IPS-20b (cell line): ENCODE measurements around the gene ZP3.
"Not testable (repeated sequence)": the region's sequence is repeated elsewhere in the genome, so short reads cannot be mapped to it uniquely, and the experiment has no call there.

Experiments
- H3K27ac ChIP-seq: one replicate; pipeline ENCODE4 v1.5.1; 2013; ENCODE audit warnings: low read length
- H3K27me3 ChIP-seq: 2 replicates; pipeline ENCODE4 v1.6.1; 2013; ENCODE audit warnings: mild to moderate bottlenecking, low read length, inconsistent platforms; ENCODE audit not compliant: insufficient read depth
- H3K36me3 ChIP-seq: 2 replicates; pipeline ENCODE4 v1.6.1; 2013; ENCODE audit warnings: low read depth, mild to moderate bottlenecking, inconsistent platforms, low read length, moderate library complexity; ENCODE audit not compliant: insufficient read depth
- H3K4me1 ChIP-seq: 2 replicates; pipeline ENCODE4 v1.6.1; 2013; ENCODE audit warnings: mild to moderate bottlenecking, control low read depth, inconsistent platforms, low read length, moderate library complexity; ENCODE audit not compliant: insufficient read depth
- H3K4me3 ChIP-seq: 2 replicates; pipeline ENCODE4 v1.5.1; 2013; ENCODE audit warnings: mild to moderate bottlenecking, low read length, inconsistent platforms
- H3K9ac ChIP-seq: 2 replicates; pipeline ENCODE4 v1.6.1; 2013; ENCODE audit warnings: low read depth, mild to moderate bottlenecking, inconsistent platforms, low read length, moderate library complexity
- H3K9me3 ChIP-seq: 2 replicates; pipeline ENCODE4 v1.6.1; 2013; ENCODE audit warnings: mild to moderate bottlenecking, low read depth, low read length, inconsistent platforms; ENCODE audit not compliant: insufficient read depth

The ZP3 gene

DNA sequence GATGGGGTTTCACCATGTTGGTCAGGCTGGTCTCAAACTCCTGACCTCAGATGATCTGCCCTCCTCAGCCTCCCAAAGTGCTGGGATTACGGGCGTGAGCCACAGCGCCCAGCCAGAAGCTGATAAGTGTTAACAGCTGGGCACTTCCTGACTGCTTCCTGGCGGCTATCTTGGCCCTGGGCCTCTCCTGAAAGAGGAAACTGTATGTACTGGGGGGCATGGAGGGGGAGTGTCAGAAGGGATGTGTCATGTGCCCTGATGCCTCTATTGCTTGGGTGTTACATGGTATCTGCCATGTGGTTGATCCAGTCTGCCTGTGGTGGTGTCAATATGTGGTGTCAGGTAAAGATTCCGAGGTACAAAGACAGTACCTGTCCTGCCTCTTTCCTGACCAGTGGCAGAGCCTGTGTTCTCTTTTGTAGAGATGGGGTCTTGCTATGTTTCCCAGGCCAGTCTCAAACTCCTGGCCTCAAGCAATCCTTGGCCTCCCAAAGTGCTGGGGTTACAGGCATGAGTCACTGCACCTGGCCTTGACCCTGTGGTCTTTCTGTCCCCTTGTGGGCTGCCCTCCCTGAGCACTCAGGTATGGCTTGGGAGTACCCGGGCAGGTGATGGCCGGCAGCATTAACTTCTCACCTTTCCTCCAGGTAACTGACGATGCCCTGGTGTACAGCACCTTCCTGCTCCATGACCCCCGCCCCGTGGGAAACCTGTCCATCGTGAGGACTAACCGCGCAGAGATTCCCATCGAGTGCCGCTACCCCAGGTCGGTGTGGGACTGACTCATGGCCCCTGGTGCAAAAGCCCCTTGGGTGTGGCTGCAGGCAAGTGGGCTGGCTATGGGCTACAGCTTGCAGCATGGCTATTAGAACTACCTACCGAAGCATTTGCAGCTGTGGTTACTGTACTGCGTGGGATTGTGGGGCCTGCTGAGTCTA is 4.4 kb downstream of the ZP3 start:
- Histone ChIP-seq H3K27ac (no peak overlapping the region), H3K4me1 (no peaks in the 10 kb centered on the region), H3K9ac (no peak overlapping the region), H3K4me3 (no peak overlapping the region), H3K9me3 (no peaks in the 10 kb centered on the region), H3K36me3 (no peaks in the 10 kb centered on the region), H3K27me3 (no peaks in the 10 kb centered on the region)

DNA sequence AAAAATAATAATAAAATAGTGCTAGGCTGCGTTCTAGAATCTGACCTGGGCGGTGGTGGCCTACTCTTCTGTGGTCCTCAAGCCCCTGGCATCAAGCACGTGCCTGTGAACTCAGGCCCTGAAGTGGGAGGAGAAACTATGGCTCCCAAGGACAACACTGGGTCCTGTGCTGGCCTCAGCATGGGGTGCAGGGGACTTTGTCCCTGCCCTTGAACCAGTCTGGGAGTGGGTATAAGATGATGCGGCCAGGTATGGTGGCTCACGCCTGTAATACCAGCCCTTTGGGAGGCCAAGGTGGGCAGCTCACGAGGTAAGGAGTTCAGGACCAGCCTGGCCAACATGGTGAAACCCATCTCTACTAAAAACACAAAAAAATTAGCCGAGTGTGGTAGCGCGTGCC is 5.5 kb downstream of the ZP3 start:
- no peak overlapping the region for H3K27ac ChIP-seq
- H3K9me3 ChIP-seq = no peaks in the 10 kb centered on the region
- no peaks in the 10 kb centered on the region for H3K36me3 ChIP-seq
- H3K4me3 ChIP-seq = no peak overlapping the region
- no peaks in the 10 kb centered on the region for H3K27me3 ChIP-seq
- H3K9ac ChIP-seq = no peak overlapping the region
- no peaks in the 10 kb centered on the region for H3K4me1 ChIP-seq

DNA sequence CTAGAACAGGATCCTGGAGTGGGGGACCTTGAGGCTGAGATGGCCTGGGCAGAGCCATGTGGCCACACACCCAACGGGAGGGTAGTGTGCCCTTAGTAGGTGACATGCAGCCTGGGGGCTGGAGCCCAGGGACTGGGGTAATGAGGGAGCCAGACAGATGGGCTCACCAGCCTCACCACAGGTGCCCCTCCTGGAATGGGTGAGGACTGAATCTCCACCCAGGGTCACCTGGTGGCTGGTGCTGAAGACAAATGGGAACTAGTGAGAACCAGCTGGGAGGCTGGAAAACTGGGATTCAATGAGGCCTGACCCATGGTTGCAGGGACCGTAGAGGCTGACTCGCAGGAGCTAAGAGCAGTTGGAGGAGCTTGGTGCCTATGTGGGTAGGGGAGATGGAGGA is 6.1 kb downstream of the ZP3 start:
- Histone ChIP-seq H3K27me3 (no peaks in the 10 kb centered on the region), H3K9ac (no peak overlapping the region), H3K4me1 (no peaks in the 10 kb centered on the region), H3K4me3 (no peak overlapping the region), H3K36me3 (no peaks in the 10 kb centered on the region), H3K27ac (no peak overlapping the region), H3K9me3 (no peaks in the 10 kb centered on the region)

DNA sequence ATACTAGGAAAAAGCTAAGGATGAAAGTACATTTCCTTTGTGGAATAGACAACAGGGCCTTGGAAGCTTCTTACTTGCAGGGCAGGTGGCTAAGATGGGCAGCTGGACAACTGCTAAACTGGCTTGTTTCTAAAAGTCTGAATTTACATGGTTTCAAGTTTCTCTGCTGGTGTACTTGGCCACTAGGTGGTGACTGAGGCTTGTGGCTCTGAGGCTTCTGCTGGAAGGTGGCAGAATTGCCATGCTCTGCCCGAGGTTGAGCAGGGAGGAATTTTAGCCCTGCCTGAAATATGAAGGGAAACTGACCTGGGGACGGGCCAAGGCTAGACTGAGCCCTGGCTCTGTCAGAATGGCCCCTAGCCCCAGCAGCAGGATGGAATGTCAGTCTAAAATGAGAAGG is 13.1 kb downstream of the ZP3 start:
- not testable (repeated sequence) for H3K4me1 ChIP-seq, H3K27me3 ChIP-seq, H3K27ac ChIP-seq, H3K4me3 ChIP-seq, H3K9ac ChIP-seq, H3K9me3 ChIP-seq, H3K36me3 ChIP-seq

DNA sequence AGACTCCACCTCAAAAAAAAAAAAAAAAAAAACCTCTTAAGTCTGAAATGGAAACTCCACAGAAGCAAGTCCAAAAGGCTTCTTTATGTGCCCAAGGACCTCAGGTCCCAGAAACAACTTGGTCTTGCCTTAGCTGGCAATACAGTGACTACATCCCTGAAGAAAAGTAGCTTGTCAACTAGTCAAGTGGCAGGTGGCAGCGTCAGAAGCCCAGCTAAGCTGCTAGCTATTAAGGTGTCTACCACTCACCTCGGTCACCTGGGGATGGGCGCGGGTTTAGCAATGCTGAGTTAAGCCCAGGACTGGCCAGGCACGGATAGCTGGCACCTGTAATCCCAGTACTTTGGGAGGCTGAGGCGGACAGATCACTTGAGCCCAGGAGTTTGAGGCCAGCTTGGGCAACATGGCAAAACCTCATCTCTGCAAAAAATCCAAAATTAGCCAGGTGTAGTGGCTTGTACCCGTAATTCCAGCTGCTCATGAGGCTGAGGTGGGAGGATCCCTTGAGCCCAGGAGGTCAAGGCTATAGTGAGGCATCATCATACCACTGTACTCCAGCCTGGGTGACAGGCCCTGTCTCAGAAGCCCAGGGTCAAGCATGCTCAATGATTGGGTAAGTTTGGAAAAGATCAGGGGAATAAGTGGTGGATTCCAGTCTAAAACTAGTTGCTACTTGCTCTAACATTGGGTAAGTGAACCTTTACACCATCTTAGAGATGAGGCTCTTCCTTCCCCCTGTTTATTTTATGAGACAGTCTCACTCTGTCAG is 14.6 kb downstream of the ZP3 start:
- not testable (repeated sequence) for H3K27me3 ChIP-seq, H3K9ac ChIP-seq, H3K36me3 ChIP-seq, H3K27ac ChIP-seq, H3K9me3 ChIP-seq, H3K4me3 ChIP-seq, H3K4me1 ChIP-seq

DNA sequence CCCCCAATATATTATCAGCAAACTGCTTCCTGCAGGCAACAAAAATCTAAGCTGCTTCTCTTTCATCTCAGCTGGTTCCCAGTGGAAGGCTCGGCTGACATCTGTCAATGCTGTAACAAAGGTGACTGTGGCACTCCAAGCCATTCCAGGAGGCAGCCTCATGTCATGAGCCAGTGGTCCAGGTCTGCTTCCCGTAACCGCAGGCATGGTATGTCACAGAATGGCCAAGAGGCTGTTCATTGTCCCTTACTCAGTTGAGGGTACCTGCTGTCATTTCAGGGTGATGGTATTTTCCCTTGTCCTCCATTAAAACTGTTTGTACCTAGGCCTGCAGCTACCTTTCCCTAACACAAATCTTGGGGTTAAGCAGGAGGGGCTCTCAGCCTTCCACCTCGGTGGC is 15.7 kb downstream of the ZP3 start:
- H3K27ac ChIP-seq, H3K36me3 ChIP-seq, H3K9ac ChIP-seq, H3K4me3 ChIP-seq, H3K9me3 ChIP-seq, H3K4me1 ChIP-seq, H3K27me3 ChIP-seq: not testable (repeated sequence)

DNA sequence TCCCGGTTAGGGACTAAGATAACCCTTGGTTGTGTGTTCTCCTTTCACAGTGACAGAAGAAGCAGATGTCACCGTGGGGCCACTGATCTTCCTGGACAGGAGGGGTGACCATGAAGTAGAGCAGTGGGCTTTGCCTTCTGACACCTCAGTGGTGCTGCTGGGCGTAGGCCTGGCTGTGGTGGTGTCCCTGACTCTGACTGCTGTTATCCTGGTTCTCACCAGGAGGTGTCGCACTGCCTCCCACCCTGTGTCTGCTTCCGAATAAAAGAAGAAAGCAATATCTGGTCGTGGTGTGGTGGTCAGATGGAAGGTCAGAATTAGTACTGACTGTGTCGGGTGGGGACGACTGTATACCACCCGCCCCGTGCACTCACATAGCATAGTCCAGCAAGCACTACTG is 17.0 kb downstream of the ZP3 start:
- H3K4me3 ChIP-seq, H3K27ac ChIP-seq, H3K27me3 ChIP-seq, H3K9me3 ChIP-seq, H3K4me1 ChIP-seq, H3K9ac ChIP-seq, H3K36me3 ChIP-seq: not testable (repeated sequence)

DNA sequence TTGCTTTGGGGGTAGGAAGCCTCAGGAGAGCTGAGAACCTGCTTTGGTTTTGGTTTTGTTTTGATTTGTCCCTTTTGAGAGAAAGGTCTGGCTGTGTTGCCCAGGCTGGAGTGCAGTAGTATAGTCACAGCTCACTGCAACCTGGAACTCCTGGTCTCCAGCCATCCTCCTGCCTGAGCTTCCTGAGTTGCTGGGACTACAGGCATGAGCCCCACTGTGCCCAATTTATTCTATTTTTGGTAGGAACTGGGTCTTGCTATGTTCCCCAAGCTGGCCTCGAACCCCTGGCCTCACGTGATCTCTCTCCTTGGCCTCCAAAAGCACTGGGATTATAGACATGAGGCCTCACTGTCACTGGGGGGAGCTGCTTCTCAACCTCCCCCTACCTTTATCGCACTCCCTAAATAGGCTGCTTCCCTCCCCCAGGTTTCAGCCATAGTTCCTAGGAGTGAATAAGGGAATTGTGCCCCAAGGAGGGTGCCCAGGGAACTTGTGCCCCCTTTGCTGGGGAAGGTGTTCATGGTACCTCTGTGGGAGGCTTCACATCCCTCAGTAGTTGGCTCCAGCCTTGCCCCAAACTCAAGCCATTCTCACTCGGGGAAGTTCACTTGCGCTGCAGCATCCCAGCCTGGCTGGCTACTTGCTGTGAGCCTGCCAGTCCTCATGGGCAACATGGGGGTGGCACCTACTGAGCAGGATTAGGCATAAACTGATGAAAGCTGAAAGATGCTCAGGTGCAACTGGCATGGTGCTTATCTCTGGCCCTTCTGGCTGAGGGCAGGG is 18.1 kb downstream of the ZP3 start:
- H3K4me1 ChIP-seq, H3K9me3 ChIP-seq, H3K27me3 ChIP-seq, H3K9ac ChIP-seq, H3K4me3 ChIP-seq, H3K27ac ChIP-seq, H3K36me3 ChIP-seq: not testable (repeated sequence)

DNA sequence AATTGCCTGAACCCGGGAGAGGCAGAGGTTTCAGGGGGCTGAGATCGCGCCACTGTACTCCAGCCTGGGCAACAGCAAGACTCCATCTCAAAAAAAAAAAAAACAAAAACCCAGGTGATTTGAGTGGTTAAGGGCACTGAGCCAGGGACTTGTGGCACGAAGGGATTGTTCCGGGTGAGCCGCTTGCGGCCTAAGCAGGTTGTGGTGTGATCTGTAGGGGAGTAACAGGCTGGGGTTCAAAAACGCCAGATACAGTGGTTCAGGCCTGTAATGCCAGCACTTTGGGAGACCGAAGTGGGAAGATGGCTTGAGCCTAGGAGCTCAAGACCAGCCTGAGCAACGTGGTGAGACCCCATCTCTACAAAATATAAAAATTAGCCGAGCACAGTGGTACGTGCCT is 19.1 kb downstream of the ZP3 start:
- H3K4me3 ChIP-seq, H3K9ac ChIP-seq, H3K36me3 ChIP-seq, H3K27ac ChIP-seq, H3K4me1 ChIP-seq, H3K9me3 ChIP-seq, H3K27me3 ChIP-seq: not testable (repeated sequence)

DNA sequence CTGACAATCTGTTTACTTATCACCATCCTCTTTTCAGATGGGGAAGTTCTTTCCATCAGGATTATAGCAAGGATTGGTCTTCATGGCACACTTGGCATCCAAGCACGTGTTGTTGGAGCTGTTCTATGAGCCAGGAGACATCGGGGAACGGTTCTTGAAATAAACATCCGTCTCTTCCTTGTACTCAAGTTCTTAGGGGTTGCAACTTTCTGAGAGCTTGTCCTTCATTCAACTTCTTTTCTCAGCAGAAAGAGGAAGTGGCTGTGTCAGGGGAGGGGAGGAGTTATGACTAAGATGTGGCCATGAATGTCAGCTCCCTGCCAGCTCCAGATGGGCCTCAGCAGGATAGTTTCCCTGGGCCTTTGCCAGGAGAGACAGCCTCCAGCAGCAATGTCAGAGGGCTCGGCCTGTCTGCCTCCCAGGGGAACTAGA is 20.8 kb downstream of the ZP3 start:
- not testable (repeated sequence) for H3K4me1 ChIP-seq, H3K27ac ChIP-seq, H3K9me3 ChIP-seq, H3K36me3 ChIP-seq, H3K9ac ChIP-seq, H3K27me3 ChIP-seq, H3K4me3 ChIP-seq

DNA sequence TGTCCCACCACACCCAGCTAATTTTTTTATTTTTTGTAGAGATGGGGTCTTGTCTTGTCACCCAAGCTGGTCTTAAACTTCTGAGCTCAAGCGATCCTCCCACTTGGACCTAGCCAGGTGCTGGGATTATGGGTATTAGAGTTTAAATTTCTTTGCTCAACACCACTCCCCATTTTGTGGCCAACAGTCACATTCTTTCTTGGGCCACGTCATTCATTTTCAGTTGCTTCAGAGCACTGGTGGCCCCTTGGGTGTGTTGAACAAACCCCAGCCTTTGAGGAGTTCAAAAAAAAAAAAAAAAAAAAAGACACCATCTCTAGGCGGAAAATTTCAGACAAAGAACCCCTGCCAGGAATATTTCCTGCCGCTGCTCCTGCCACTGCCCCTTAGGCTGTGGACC is 32.3 kb downstream of the ZP3 start:
- H3K4me1 ChIP-seq, H3K27ac ChIP-seq, H3K9ac ChIP-seq, H3K27me3 ChIP-seq, H3K36me3 ChIP-seq, H3K4me3 ChIP-seq, H3K9me3 ChIP-seq: not testable (repeated sequence)

DNA sequence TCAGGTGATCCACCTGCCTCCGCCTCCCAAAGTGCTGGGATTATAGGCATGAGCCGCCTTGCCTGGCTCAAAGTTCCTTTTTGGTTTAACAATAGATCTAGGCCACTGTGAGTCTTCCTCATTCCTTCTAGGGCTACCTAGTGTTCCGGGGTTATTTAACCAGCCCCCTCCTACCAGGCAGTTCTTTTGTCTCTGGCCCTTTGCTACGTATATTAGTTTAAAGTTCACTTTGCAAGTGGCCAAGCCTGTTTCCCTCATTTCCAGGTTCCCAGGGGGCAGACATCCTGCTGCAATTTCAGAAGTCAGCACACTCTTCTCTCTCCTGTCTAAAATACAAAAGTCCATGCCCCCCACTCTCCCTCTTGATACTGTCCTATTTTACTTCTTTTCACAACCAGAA is 33.8 kb downstream of the ZP3 start:
- H3K4me1 ChIP-seq, H3K4me3 ChIP-seq, H3K9ac ChIP-seq, H3K36me3 ChIP-seq, H3K27me3 ChIP-seq, H3K9me3 ChIP-seq, H3K27ac ChIP-seq: not testable (repeated sequence)
